Measurements from ENCODE around the gene IDH3A. TPM values are rescaled to one million over a fixed set of nuclear protein-coding genes. Genes with fewer than 3 reads are reported as not detected.

Gene IDH3A
- total RNA-seq, 1 donor from 2014 or later: 19.3 TPM

- no peak for TF ChIP-seq CTCF (IDR thresholded peaks at IDR 0.05)
- no peak for TF ChIP-seq EZH2phosphoT487 (IDR thresholded peaks at IDR 0.05)
- TF ChIP-seq EZH2 (IDR thresholded peaks at IDR 0.05): no peak
- Histone ChIP-seq H3K36me3 (no peaks in the 10 kb centered on the region), H3K79me2 (ENCODE audit: low read depth) (no peaks in the 10 kb centered on the region), H3K9ac (no peak overlapping the region), H3K27ac (no peak overlapping the region), H4K20me1 (ENCODE audit: low read depth) (no peaks in the 10 kb centered on the region), H2AFZ (replicated peaks) (no peak overlapping the region), H3F3A (ENCODE audit: low read depth) (peaks cover 24% of the 10 kb centered on the region), H3K4me3 (no peak overlapping the region), H3K27me3 (no peaks in the 10 kb centered on the region), H3K4me1 (peaks cover 12% of the 10 kb centered on the region), H3K9me3 (ENCODE audit: low read depth) (no peaks in the 10 kb centered on the region), H3K4me2 (no peak overlapping the region)
- Mint-ChIP-seq H3K9me3 (no peaks in the 10 kb centered on the region), H3K36me3 (peaks cover 3% of the 10 kb centered on the region), H3K27ac (peak overlapping the region; percentile 39), H3K4me3 (no peak overlapping the region), H3K27me3 (ENCODE audit: insufficient read depth, low read depth) (peaks cover 7% of the 10 kb centered on the region), H3K4me1 (peaks cover 28% of the 10 kb centered on the region)
- no peak for DNase-seq (ENCODE audit: low spot score)
These were observed 21.3 kb upstream of the IDH3A start for GRCh38 chr15:78127882-78128281.

DNA sequence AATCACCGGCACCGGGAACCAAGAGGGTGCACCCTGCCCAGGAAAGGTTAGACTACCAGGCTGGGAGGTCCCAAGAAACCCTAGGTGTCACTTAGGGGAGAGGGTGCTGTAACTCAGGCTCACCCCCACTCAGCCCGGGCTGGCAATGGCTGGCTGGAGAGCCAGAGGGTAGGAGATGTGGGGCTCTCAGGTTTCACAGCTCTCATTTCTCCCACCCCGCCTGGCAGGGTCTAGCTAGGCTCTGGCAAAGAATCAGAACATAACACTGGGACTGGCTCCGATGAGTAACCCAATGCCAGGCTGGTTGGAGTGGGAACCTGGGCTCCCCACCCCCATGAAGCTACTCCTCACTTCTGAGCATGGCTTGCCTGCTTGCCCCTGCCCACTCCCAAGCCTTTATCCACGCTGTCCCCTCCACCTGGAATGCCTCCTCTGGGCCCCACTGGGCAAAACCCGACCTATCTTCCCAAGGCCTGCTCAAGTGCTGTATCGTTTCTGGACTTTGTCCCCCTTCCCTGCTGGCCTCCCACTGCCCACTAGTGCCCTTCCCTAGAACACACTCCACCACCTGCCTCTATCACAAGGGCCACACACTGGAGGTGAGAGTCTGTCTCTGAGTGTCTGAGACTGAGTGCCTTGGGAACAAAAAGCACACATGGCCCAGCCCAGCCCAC, 19.9 kb upstream of the IDH3A start:
- H3K27me3 ChIP-seq: no peaks in the 10 kb centered on the region
- H3K79me2 ChIP-seq (ENCODE audit: low read depth): no peaks in the 10 kb centered on the region
- Mint-ChIP-seq H3K36me3 (peaks cover 3% of the 10 kb centered on the region), H3K9me3 (no peaks in the 10 kb centered on the region), H3K4me3 (no peak overlapping the region), H3K4me1 (peaks cover 29% of the 10 kb centered on the region), H3K27ac (no peak overlapping the region), H3K27me3 (ENCODE audit: insufficient read depth, low read depth) (peaks cover 7% of the 10 kb centered on the region)
- H3K9me3 ChIP-seq (ENCODE audit: low read depth): no peaks in the 10 kb centered on the region
- no peak overlapping the region for H3K9ac ChIP-seq
- no peak overlapping the region for H3K4me2 ChIP-seq
- H3K4me3 ChIP-seq: no peak overlapping the region
- H2AFZ ChIP-seq (replicated peaks): no peak overlapping the region
- H3K4me1 ChIP-seq: peaks cover 12% of the 10 kb centered on the region
- H3K27ac ChIP-seq: no peak overlapping the region
- H3K36me3 ChIP-seq: no peaks in the 10 kb centered on the region
- no peak for TF ChIP-seq EZH2phosphoT487 (IDR thresholded peaks at IDR 0.05)
- no peaks in the 10 kb centered on the region for H4K20me1 ChIP-seq (ENCODE audit: low read depth)
- peaks cover 24% of the 10 kb centered on the region for H3F3A ChIP-seq (ENCODE audit: low read depth)
- DNase-seq (ENCODE audit: low spot score): no peak

GRCh38 chr15:78129751-78130287, 19.3 kb upstream of the IDH3A start:
- peaks cover 7% of the 10 kb centered on the region for H3K27me3 Mint-ChIP-seq (ENCODE audit: insufficient read depth, low read depth)
- no peak overlapping the region for H3K27ac Mint-ChIP-seq
- no peak for TF ChIP-seq CTCF (IDR thresholded peaks at IDR 0.05)
- no peak for TF ChIP-seq EZH2 (IDR thresholded peaks at IDR 0.05)
- TF ChIP-seq EZH2phosphoT487 (IDR thresholded peaks at IDR 0.05): no peak
- H3K27ac ChIP-seq: no peak overlapping the region
- peaks cover 24% of the 10 kb centered on the region for H3F3A ChIP-seq (ENCODE audit: low read depth)
- no peaks in the 10 kb centered on the region for H3K27me3 ChIP-seq
- H3K4me3 ChIP-seq: no peak overlapping the region
- H3K4me1 Mint-ChIP-seq: peaks cover 29% of the 10 kb centered on the region
- no peak overlapping the region for H3K4me2 ChIP-seq
- no peaks in the 10 kb centered on the region for H3K36me3 ChIP-seq
- no peaks in the 10 kb centered on the region for H4K20me1 ChIP-seq (ENCODE audit: low read depth)
- DNase-seq (ENCODE audit: low spot score): no peak
- no peaks in the 10 kb centered on the region for H3K79me2 ChIP-seq (ENCODE audit: low read depth)
- H2AFZ ChIP-seq (replicated peaks): no peak overlapping the region
- no peaks in the 10 kb centered on the region for H3K9me3 ChIP-seq (ENCODE audit: low read depth)
- H3K9ac ChIP-seq: no peak overlapping the region
- H3K36me3 Mint-ChIP-seq: peaks cover 3% of the 10 kb centered on the region
- H3K4me3 Mint-ChIP-seq: peak overlapping the region; percentile 84
- no peaks in the 10 kb centered on the region for H3K9me3 Mint-ChIP-seq
- peaks cover 12% of the 10 kb centered on the region for H3K4me1 ChIP-seq

Measured in neural progenitor cell (in vitro differentiated cells).